HepG2 (cell line): ENCODE measurements around the gene DST. TPM values are rescaled to one million over a fixed set of nuclear protein-coding genes. Genes with fewer than 3 reads are reported as not detected.

Experiments
- ATAC-seq: fragments of 200-7000 bp; cut with Tn5 transposase; 3 replicates; pipeline ENCODE4 v1.9.1; 2020; ENCODE audit warnings: mild to moderate bottlenecking, moderate library complexity
- BruUV-seq: library from RNA; stranded (reverse); fragments of 400-500 nt; replicated peaks from 2 replicates; lab custom pipeline; 2021; lab: Mats Ljungman, UMichigan
- CTCF ChIA-PET: fragments of 300-600 bp; formaldehyde crosslinking; extraction: SDS; loops from one replicate; lab custom pipeline; 2021; ENCODE audit warnings: low total read pairs, inconsistent platforms, low intra/inter-chr PET ratio; lab: Yijun Ruan, JAX
- POLR2A ChIA-PET: fragments of 350-600 bp; sonication (Branson Sonifier 250); formaldehyde crosslinking; loops from one replicate; lab custom pipeline; 2020; ENCODE audit warnings: antibody characterized with exemption, inconsistent platforms; lab: Yijun Ruan, JAX
- DNase-seq: peaks from one replicate; pipeline ENCODE4 v3.0.0-alpha.2; 2015; ENCODE audit warnings: low spot score
- FAIRE-seq: peaks from 3 replicates; lab custom pipeline; 2011; peaks lifted over from hg19 to GRCh38; lab: Jason Lieb, UNC
- H2AFZ ChIP-seq: one replicate; pipeline ENCODE4 v1.6.1; 2011; ENCODE audit warnings: low read length, inconsistent platforms
- H3K27ac ChIP-seq: fragments of 300-600 bp; 3 replicates; pipeline ENCODE4 v1.8.0; 2011; ENCODE audit warnings: mixed run types, mild to moderate bottlenecking, mixed read lengths, low read length, inconsistent platforms; ENCODE audit not compliant: insufficient read depth; ENCODE audit errors: extremely low read length
- H3K27me3 ChIP-seq, 2 experiments: fragments of 200-600 bp in 1 of 2; 2 replicates in 1 of 2; 3 replicates in 1 of 2; pipeline versions ENCODE4 v1.6.0 to v1.8.0; 2011; ENCODE audit warnings: low read length in 2 of 2, mild to moderate bottlenecking in 2 of 2, moderate library complexity in 2 of 2, inconsistent platforms in 1 of 2; ENCODE audit not compliant: insufficient read depth in 2 of 2, control insufficient read depth in 1 of 2
- H3K36me3 ChIP-seq, 2 experiments: fragments of 200-600 bp in 1 of 2; replicated peaks in 1 of 2; 2 replicates in 1 of 2; 3 replicates in 1 of 2; pipeline versions ENCODE4 v1.5.1 to v1.8.0; 2011; ENCODE audit warnings: low read length in 2 of 2, inconsistent platforms in 1 of 2; ENCODE audit not compliant: insufficient read depth in 2 of 2, control insufficient read depth in 1 of 2
- H3K4me1 ChIP-seq: 2 replicates; pipeline ENCODE4 v1.5.1; 2012; ENCODE audit warnings: low read length, inconsistent platforms; ENCODE audit not compliant: insufficient read depth
- H3K4me2 ChIP-seq: 2 replicates; pipeline ENCODE4 v1.6.0; 2011; ENCODE audit warnings: low read depth, low read length, inconsistent platforms
- H3K4me3 ChIP-seq, 3 experiments: fragments of 200-600 bp in 1 of 3; sonication (generic), shearing (Covaris generic) in 1 of 3; replicated peaks in 1 of 3; 2 replicates each; pipeline ENCODE4 v1.5.1; 2011 to 2016; ENCODE audit warnings: low read length in 3 of 3, inconsistent platforms in 2 of 3, low read depth in 2 of 3, mild to moderate bottlenecking in 2 of 3, control low read depth in 1 of 3, mixed read lengths in 1 of 3; ENCODE audit not compliant: insufficient read depth in 1 of 3
- H3K79me2 ChIP-seq: one replicate; pipeline ENCODE4 v1.6.1; 2011; ENCODE audit warnings: low read length, inconsistent platforms; ENCODE audit not compliant: insufficient read depth
- H3K9ac ChIP-seq: 2 replicates; pipeline ENCODE4 v1.6.0; 2011; ENCODE audit warnings: mild to moderate bottlenecking, low read depth, low read length, inconsistent platforms; ENCODE audit not compliant: insufficient read depth
- H3K9me3 ChIP-seq: 2 replicates; pipeline ENCODE4 v1.5.1; 2012; ENCODE audit warnings: mild to moderate bottlenecking, low read length
- H4K20me1 ChIP-seq: 2 replicates; pipeline ENCODE4 v1.6.0; 2011; ENCODE audit warnings: inconsistent platforms, mild to moderate bottlenecking, low read length, moderate library complexity; ENCODE audit not compliant: insufficient read depth
- ATAD3A ChIP-seq: sonication (generic); formaldehyde crosslinking; IDR thresholded peaks from 2 replicates; pipeline ENCODE4 v1.4.0; 2020; ENCODE audit warnings: missing genetic modification reagents
- ETV5 ChIP-seq: IDR thresholded peaks from 2 replicates; pipeline ENCODE4 v1.6.1; 2018; ENCODE audit warnings: missing biosample characterization, missing genetic modification reagents, inconsistent platforms, borderline replicate concordance
- HIC2 ChIP-seq: sonication (generic); formaldehyde crosslinking; IDR thresholded peaks from 2 replicates; pipeline ENCODE4 v1.9.0; 2022; ENCODE audit warnings: low read depth, missing genetic modification reagents
- MAFF ChIP-seq: IDR thresholded peaks from 2 replicates; pipeline ENCODE4 v1.6.1; 2011; ENCODE audit warnings: low read depth, low read length, improper control_type of control experiment
- MAFK ChIP-seq, 2 experiments: IDR thresholded peaks in 1 of 2; conservative IDR thresholded peaks in 1 of 2; 2 replicates each; pipeline ENCODE4 v1.6.1; 2011; ENCODE audit warnings: improper control_type of control experiment in 2 of 2, low read length in 2 of 2
- MXD4 ChIP-seq: IDR thresholded peaks from 2 replicates; pipeline ENCODE4 v1.6.1; 2016; ENCODE audit warnings: mild to moderate bottlenecking, missing biosample characterization, missing genetic modification reagents
- PAWR ChIP-seq: sonication (generic); formaldehyde crosslinking; IDR thresholded peaks from 2 replicates; pipeline ENCODE4 v1.4.0; 2020; ENCODE audit warnings: missing genetic modification reagents, mild to moderate bottlenecking, borderline replicate concordance
- TSC22D2 ChIP-seq: sonication (generic); formaldehyde crosslinking; IDR thresholded peaks from 2 replicates; pipeline ENCODE4 v1.5.1; 2020; ENCODE audit warnings: missing genetic modification reagents, mild to moderate bottlenecking, borderline replicate concordance
- ZBTB38 ChIP-seq: sonication (generic); formaldehyde crosslinking; IDR thresholded peaks from 2 replicates; pipeline ENCODE4 v1.5.1; 2020; ENCODE audit warnings: mild to moderate bottlenecking, missing genetic modification reagents
- ZFP36L2 ChIP-seq: sonication (generic); formaldehyde crosslinking; IDR thresholded peaks from 2 replicates; pipeline ENCODE4 v1.4.0; 2020; ENCODE audit warnings: missing genetic modification reagents
- ZHX2 ChIP-seq, 2 experiments: sonication (generic) in 1 of 2; formaldehyde crosslinking in 1 of 2; IDR thresholded peaks; 2 replicates each; pipeline versions ENCODE4 v1.6.1 to v1.9.0; 2014 to 2022; ENCODE audit warnings: antibody characterized with exemption in 1 of 2, borderline replicate concordance in 1 of 2, inconsistent platforms in 1 of 2, low read depth in 1 of 2, missing genetic modification reagents in 1 of 2
- ZNF337 ChIP-seq: sonication (generic); formaldehyde crosslinking; IDR thresholded peaks from 2 replicates; pipeline ENCODE4 v1.5.1; 2020; ENCODE audit warnings: missing genetic modification reagents, low read depth, mild to moderate bottlenecking, borderline replicate concordance
- WGBS: methylation state at CpG from one replicate; pipeline ENCODE4 v1.1.6; 2017; ENCODE audit warnings: low lambda C conversion rate; 5-methylcytosine and 5-hydroxymethylcytosine counted together
- in situ Hi-C: cut with HindIII; loops from 2 replicates; pipeline ENCODE4 v1.10.0; 2017; ENCODE audit warnings: low pct_unique_long_range_greater_than_20kb; ENCODE audit not compliant: extremely low pct_ligation_motif_present
- intact Hi-C: fragments of 100-400 bp; cut with micrococcal nuclease; formaldehyde crosslinking; loops from one replicate; pipeline ENCODE4 v1.10.0; 2022; ENCODE audit not compliant: unreplicated experiment
- polyA plus RNA-seq, 8 experiments: library from polyadenylated mRNA; depleted of rRNA in 3 of 8; stranded (reverse) in 7 of 8; unstranded in 1 of 8; fragments of >200 nt; fragmentation: Illumina TruSeq in 4 of 8; extraction: Trizol in 4 of 8; gene quantifications; 2 replicates each; pipeline versions ENCODE4 v1.2.1 to v1.2.3, GENCODE V29; 2011 to 2016; ENCODE audit warnings: low read depth in 4 of 8, missing spikeins in 1 of 8, mixed read lengths in 1 of 8; ENCODE audit not compliant: insufficient read depth in 1 of 8
- total RNA-seq, 5 experiments: library from RNA; depleted of rRNA; stranded (reverse); fragments of >200 nt; fragmentation: Illumina TruSeq; extraction: Trizol; gene quantifications; 2 replicates each; pipeline ENCODE4 v1.2.3, GENCODE V29; 2016; ENCODE audit warnings: low read depth in 1 of 5

Gene DST
- total and polyA plus RNA-seq, 2 of the 13 experiments (the other 11 are each of a cell fraction or from before 2014, with no cell fraction given), result 64.4 to 89.0 TPM

- DNase-seq, result no peak
- in situ Hi-C loops (no loop called here), intact Hi-C loops (loop anchor here (5.0 kb wide), 2 partner anchors 108 to 112 kb away; no protein-coding TSS in a partner anchor)
- no peak for FAIRE-seq
- no peak for TF ChIP-seq ZBTB38 (CRISPR knock-in tag)
- no peak for TF ChIP-seq ETV5 (CRISPR knock-in tag)
- no peak for TF ChIP-seq PAWR
- TF ChIP-seq TSC22D2, result no peak
- no peak for TF ChIP-seq ATAD3A (CRISPR knock-in tag)
- peak; percentile 15 to 58; a peak in 3 of 4 replicates for TF ChIP-seq MAFK (conservative IDR thresholded peaks at IDR 0.05 in 1 of 2, IDR thresholded peaks at IDR 0.05 in 1 of 2; ENCODE audit: low read length in 2 of 2)
- TF ChIP-seq MAFF, result peak; percentile 27; the same call in 1 of the 2 replicates
- no peak for TF ChIP-seq ZHX2 (IDR thresholded peaks at IDR 0.05; ENCODE audit: low read depth)
- TF ChIP-seq ZHX2 (CRISPR knock-in tag; IDR thresholded peaks at IDR 0.05; ENCODE audit: borderline replicate concordance), result no peak
- no peak for TF ChIP-seq MXD4 (CRISPR knock-in tag)
- no peak for TF ChIP-seq ZFP36L2 (CRISPR knock-in tag)
- no peak for TF ChIP-seq HIC2 (CRISPR knock-in tag)
- TF ChIP-seq ZNF337 (CRISPR knock-in tag), result no peak
- H3K27me3 ChIP-seq, result no peaks in the 10 kb centered on the region
- ChIA-PET CTCF (no interaction called here), POLR2A (no interaction called here)
- no peak overlapping the region for H3K4me2 ChIP-seq
- H3K4me3 ChIP-seq, result no peak overlapping the region
- peaks cover 13 to 30% of the 10 kb centered on the region in 2 experiments for H3K36me3 ChIP-seq
- H3K4me1 ChIP-seq, result peaks cover 16% of the 10 kb centered on the region
- ATAC-seq, result no peak
- 97% methylated on average over 4 of the region's 4 CpGs for WGBS
- BruUV-seq, result no TSS peak
- no peak overlapping the region for H2AFZ ChIP-seq
- no peaks in the 10 kb centered on the region for H3K9me3 ChIP-seq
- H3K27ac ChIP-seq, result no peak overlapping the region
- no peaks in the 10 kb centered on the region for H4K20me1 ChIP-seq
- no peaks in the 10 kb centered on the region for H3K79me2 ChIP-seq
- no peak overlapping the region for H3K9ac ChIP-seq
Observed at GRCh38 chr6:56480654-56481337, 161.9 kb downstream of the DST start.
